RWPE1 (cell line): ENCODE results near the gene RBMS3.
A peak's percentile ranks its signal among the peaks of the same experiment; 100 is the strongest.

Experiments used
- CTCF ChIA-PET: fragments of 350-600 bp; sonication (Branson Sonifier 250); formaldehyde crosslinking; extraction: SDS; loops from one replicate; lab custom pipeline; 2021; lab: Yijun Ruan, JAX
- POLR2A ChIA-PET: fragments of 400-600 bp; formaldehyde crosslinking; extraction: SDS; loops from one replicate; lab custom pipeline; 2020; ENCODE audit warnings: antibody characterized with exemption; ENCODE audit not compliant: low non-redundant PET; lab: Yijun Ruan, JAX
- DNase-seq: peaks from one replicate; pipeline ENCODE4 v3.0.0; 2012; ENCODE audit warnings: low spot score
- H3K27ac ChIP-seq: fragments of 450-650 bp; 2 replicates; pipeline ENCODE4 v1.5.1; 2017
- CTCF ChIP-seq: fragments of 450-650 bp; conservative IDR thresholded peaks from 2 replicates; pipeline ENCODE4 v1.5.1; 2017; ENCODE audit warnings: low read depth, mild to moderate bottlenecking

The RBMS3 gene

GRCh38 chr3:29281094-29281343, 148 bp downstream of the RBMS3 start:
- CTCF ChIA-PET: interaction anchor here (0.7 kb wide), 1 partner anchor 1197 kb away, joined by 5 read pairs; no protein-coding TSS in a partner anchor
- no peak; the same call in 1 of the 2 replicates for TF ChIP-seq CTCF
- POLR2A ChIA-PET: no interaction called here
- peak overlapping the region; percentile 81 for H3K27ac ChIP-seq
- no peak for DNase-seq

- POLR2A ChIA-PET: no interaction called here
- peak overlapping the region; percentile 81 for H3K27ac ChIP-seq
- CTCF ChIA-PET: interaction anchor here (0.6 to 0.7 kb wide), 2 partner anchors 84 to 1197 kb away, joined by 5 read pairs; no protein-coding TSS in a partner anchor
- TF ChIP-seq CTCF: no peak
- DNase-seq: peak; percentile 6
These were observed 722 bp downstream of the RBMS3 start for GRCh38 chr3:29281344-29282241.

GRCh38 chr3:29282427-29283230, 1.8 kb downstream of the RBMS3 start:
- no peak for TF ChIP-seq CTCF
- DNase-seq: peak; percentile 6
- ChIA-PET POLR2A (no interaction called here), CTCF (no interaction called here)
- H3K27ac ChIP-seq: no peak overlapping the region

- POLR2A ChIA-PET: no interaction called here
- H3K27ac ChIP-seq: no peak overlapping the region
- no peak for DNase-seq
- no peak for TF ChIP-seq CTCF
- CTCF ChIA-PET: no interaction called here
These were observed 2.6 kb downstream of the RBMS3 start for GRCh38 chr3:29283231-29284119.

GRCh38 chr3:29284497-29284896, 3.6 kb downstream of the RBMS3 start:
- H3K27ac ChIP-seq: no peak overlapping the region
- TF ChIP-seq CTCF: no peak
- POLR2A ChIA-PET: no interaction called here
- no peak for DNase-seq
- CTCF ChIA-PET: no interaction called here

- ChIA-PET POLR2A (no interaction called here), CTCF (no interaction called here)
- TF ChIP-seq CTCF: no peak
- H3K27ac ChIP-seq: no peak overlapping the region
- no peak for DNase-seq
These were observed 4.7 kb downstream of the RBMS3 start for GRCh38 chr3:29285471-29286071.
